Memory B cell (primary cell): ENCODE data around the gene CLCN7.
A peak's percentile ranks its signal among the peaks of the same experiment; 100 is the strongest.
"Not testable (repeated sequence)": the region's sequence is repeated elsewhere in the genome, so short reads cannot be mapped to it uniquely, and the experiment has no call there.

Source experiments
- ATAC-seq: fragments of 150-1000 bp; cut with Tn5 transposase; 2 replicates; pipeline ENCODE4 v1.10.0; 2021; ENCODE audit warnings: low read depth, mild to moderate bottlenecking, moderate library complexity
- DNase-seq, 2 donors: peaks; one replicate each; pipeline ENCODE4 v3.0.0; 2022; ENCODE audit warnings: low spot score in 2 of 2
- H3K27ac Mint-ChIP-seq: one replicate; pipeline ENCODE4 v1.8.0; 2022; ENCODE audit warnings: mild to moderate bottlenecking, moderate library complexity, mixed read lengths
- H3K27me3 Mint-ChIP-seq: one replicate; pipeline ENCODE4 v1.8.0; 2022; ENCODE audit warnings: mixed read lengths
- H3K36me3 Mint-ChIP-seq: one replicate; pipeline ENCODE4 v1.8.0; 2022; ENCODE audit warnings: mild to moderate bottlenecking, mixed read lengths
- H3K4me1 Mint-ChIP-seq: one replicate; pipeline ENCODE4 v1.8.0; 2022; ENCODE audit warnings: mixed read lengths
- H3K4me3 Mint-ChIP-seq: one replicate; pipeline ENCODE4 v1.8.0; 2022; ENCODE audit warnings: mild to moderate bottlenecking, moderate library complexity, mixed read lengths
- H3K9me3 Mint-ChIP-seq: one replicate; pipeline ENCODE4 v1.8.0; 2022; ENCODE audit warnings: mixed read lengths

Gene CLCN7

GRCh38 chr16:1486551-1487390 lies 11.9 kb upstream of the CLCN7 start:
- peaks cover 1% of the 10 kb centered on the region for H3K36me3 Mint-ChIP-seq
- no peaks in the 10 kb centered on the region for H3K27me3 Mint-ChIP-seq
- DNase-seq = no peak
- no peaks in the 10 kb centered on the region for H3K9me3 Mint-ChIP-seq
- ATAC-seq = no peak
- peaks cover 3% of the 10 kb centered on the region for H3K4me1 Mint-ChIP-seq
- no peak overlapping the region for H3K27ac Mint-ChIP-seq
- H3K4me3 Mint-ChIP-seq = no peak overlapping the region

- Mint-ChIP-seq H3K36me3 (peaks cover 1% of the 10 kb centered on the region), H3K4me3 (no peak overlapping the region), H3K9me3 (no peaks in the 10 kb centered on the region), H3K4me1 (peaks cover 8% of the 10 kb centered on the region), H3K27ac (no peak overlapping the region), H3K27me3 (no peaks in the 10 kb centered on the region)
- ATAC-seq = no peak
- no peak for DNase-seq
Observed at GRCh38 chr16:1485847-1486496, 11.1 kb upstream of the CLCN7 start.

GRCh38 chr16:1481906-1482835 lies 7.3 kb upstream of the CLCN7 start:
- peak; percentile 49 for ATAC-seq
- peaks cover 17% of the 10 kb centered on the region for H3K4me1 Mint-ChIP-seq
- peaks cover 3% of the 10 kb centered on the region for H3K9me3 Mint-ChIP-seq
- H3K4me3 Mint-ChIP-seq = no peak overlapping the region
- H3K27me3 Mint-ChIP-seq = no peaks in the 10 kb centered on the region
- DNase-seq = no peak
- H3K27ac Mint-ChIP-seq = peak overlapping the region; percentile 97
- H3K36me3 Mint-ChIP-seq = peaks cover 4% of the 10 kb centered on the region

- peak overlapping the region; percentile 79 for H3K27ac Mint-ChIP-seq
- H3K4me1 Mint-ChIP-seq = peaks cover 25% of the 10 kb centered on the region
- DNase-seq, H3K27me3 Mint-ChIP-seq, H3K4me3 Mint-ChIP-seq, H3K9me3 Mint-ChIP-seq, H3K36me3 Mint-ChIP-seq, ATAC-seq: not testable (repeated sequence)
Observed at GRCh38 chr16:1478937-1479336, 4.1 kb upstream of the CLCN7 start.

GRCh38 chr16:1477033-1477432 lies 2.2 kb upstream of the CLCN7 start:
- ATAC-seq (no peak), DNase-seq (no peak)
- Mint-ChIP-seq H3K27me3 (no peaks in the 10 kb centered on the region), H3K9me3 (peaks cover 3% of the 10 kb centered on the region), H3K4me1 (peaks cover 32% of the 10 kb centered on the region), H3K27ac (no peak overlapping the region), H3K36me3 (peaks cover 3% of the 10 kb centered on the region), H3K4me3 (no peak overlapping the region)

GRCh38 chr16:1475552-1476114 lies 805 bp upstream of the CLCN7 start:
- no peak for ATAC-seq
- no peaks in the 10 kb centered on the region for H3K27me3 Mint-ChIP-seq
- peaks cover 34% of the 10 kb centered on the region for H3K4me1 Mint-ChIP-seq
- H3K9me3 Mint-ChIP-seq = peaks cover 3% of the 10 kb centered on the region
- H3K27ac Mint-ChIP-seq = peak overlapping the region; percentile 88
- H3K36me3 Mint-ChIP-seq = peaks cover 3% of the 10 kb centered on the region
- H3K4me3 Mint-ChIP-seq = peak overlapping the region; percentile 89
- DNase-seq = no peak

- H3K27ac Mint-ChIP-seq = peak overlapping the region; percentile 88
- ATAC-seq = peak; percentile 1
- H3K4me1 Mint-ChIP-seq = peaks cover 41% of the 10 kb centered on the region
- no peak for DNase-seq
- peak overlapping the region; percentile 75 for H3K4me3 Mint-ChIP-seq
- peaks cover 3% of the 10 kb centered on the region for H3K9me3 Mint-ChIP-seq
- peaks cover 3% of the 10 kb centered on the region for H3K36me3 Mint-ChIP-seq
- no peaks in the 10 kb centered on the region for H3K27me3 Mint-ChIP-seq
Observed at GRCh38 chr16:1474082-1474795, 589 bp downstream of the CLCN7 start.

GRCh38 chr16:1472974-1473373 lies 1.9 kb downstream of the CLCN7 start:
- Mint-ChIP-seq H3K27ac (peak overlapping the region; percentile 78), H3K27me3 (no peaks in the 10 kb centered on the region), H3K36me3 (no peaks in the 10 kb centered on the region), H3K9me3 (no peaks in the 10 kb centered on the region), H3K4me3 (peak overlapping the region; percentile 67), H3K4me1 (peaks cover 37% of the 10 kb centered on the region)
- ATAC-seq (no peak), DNase-seq (no peak)

GRCh38 chr16:1471569-1472194 lies 3.1 kb downstream of the CLCN7 start:
- Mint-ChIP-seq H3K4me3 (peak overlapping the region; percentile 58), H3K27me3 (no peaks in the 10 kb centered on the region), H3K4me1 (peaks cover 45% of the 10 kb centered on the region), H3K36me3 (peaks cover 2% of the 10 kb centered on the region), H3K9me3 (no peaks in the 10 kb centered on the region), H3K27ac (peak overlapping the region; percentile 78)
- ATAC-seq (no peak), DNase-seq (no peak)

GRCh38 chr16:1470481-1471251 lies 4.2 kb downstream of the CLCN7 start:
- Mint-ChIP-seq H3K4me1 (peaks cover 41% of the 10 kb centered on the region), H3K9me3 (no peaks in the 10 kb centered on the region), H3K4me3 (peak overlapping the region; percentile 42), H3K27me3 (no peaks in the 10 kb centered on the region), H3K27ac (peak overlapping the region; percentile 89), H3K36me3 (peaks cover 2% of the 10 kb centered on the region)
- ATAC-seq (no peak), DNase-seq (no peak)

- ATAC-seq (peak; percentile 59), DNase-seq (no peak)
- H3K36me3 Mint-ChIP-seq = peaks cover 3% of the 10 kb centered on the region
- peak overlapping the region; percentile 89 for H3K27ac Mint-ChIP-seq
- no peaks in the 10 kb centered on the region for H3K27me3 Mint-ChIP-seq
- peaks cover 39% of the 10 kb centered on the region for H3K4me1 Mint-ChIP-seq
- no peaks in the 10 kb centered on the region for H3K9me3 Mint-ChIP-seq
- peak overlapping the region; percentile 72 for H3K4me3 Mint-ChIP-seq
Observed at GRCh38 chr16:1469693-1470201, 5.1 kb downstream of the CLCN7 start.

GRCh38 chr16:1469141-1469540 lies 5.7 kb downstream of the CLCN7 start:
- not testable (repeated sequence) for H3K4me3 Mint-ChIP-seq

More at GRCh38 chr16:1469141-1469540, 5.7 kb downstream of the CLCN7 start:
- H3K27ac Mint-ChIP-seq = peak overlapping the region; percentile 89
- peaks cover 38% of the 10 kb centered on the region for H3K4me1 Mint-ChIP-seq
- H3K9me3 Mint-ChIP-seq, H3K36me3 Mint-ChIP-seq, ATAC-seq, H3K27me3 Mint-ChIP-seq, DNase-seq: not testable (repeated sequence)
